Measurements from ENCODE around the gene HCAR2.
A peak's percentile ranks its signal among the peaks of the same experiment; 100 is the strongest.
"Not testable (repeated sequence)": the region's sequence is repeated elsewhere in the genome, so short reads cannot be mapped to it uniquely, and the experiment has no call there.

The HCAR2 gene
- total RNA-seq: 0.06 to 54.4 (median 4.5) reads per million in 17 experiments

DNA sequence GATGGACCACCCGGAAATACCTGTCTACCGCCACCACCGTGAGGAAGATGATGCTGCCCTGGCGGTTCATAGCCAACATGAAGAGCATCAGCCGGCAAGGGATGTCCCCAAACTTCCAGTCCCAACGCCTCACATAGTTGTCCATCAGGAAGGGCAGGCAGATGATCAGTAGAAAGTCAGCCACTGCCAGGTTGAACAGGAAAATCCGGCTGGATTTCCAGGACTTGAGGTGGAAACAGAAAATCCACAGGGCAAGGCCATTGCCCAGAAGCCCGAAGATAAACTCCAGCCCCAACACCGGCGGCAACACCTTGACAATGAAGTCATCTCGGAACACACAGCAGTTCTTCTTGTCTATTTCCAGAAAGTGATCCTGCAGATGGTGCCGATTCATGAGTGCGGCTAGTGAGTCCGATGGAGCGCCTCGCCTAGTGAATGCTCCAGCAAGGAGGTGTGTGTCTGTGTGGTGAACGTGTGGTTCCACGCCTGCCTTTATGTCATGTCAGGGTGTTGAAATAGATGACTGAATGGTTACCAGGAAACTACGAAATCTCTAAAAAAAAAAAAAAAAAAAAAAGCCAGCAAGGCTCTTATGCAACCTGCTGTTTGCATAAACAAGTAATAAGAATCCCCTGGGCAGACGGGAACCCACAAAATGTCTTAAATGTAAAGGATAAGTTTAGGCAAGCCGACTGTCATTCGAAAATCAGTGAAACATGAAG lies at the start of gene HCAR2:
Gene HCAR2 (minus strand): TSS at position 468 of the 722 bp plus-strand sequence. CDS start 74 bp downstream, at position 394.
- peak; percentile 47 to 77 (median 74) for DNase-seq

DNA sequence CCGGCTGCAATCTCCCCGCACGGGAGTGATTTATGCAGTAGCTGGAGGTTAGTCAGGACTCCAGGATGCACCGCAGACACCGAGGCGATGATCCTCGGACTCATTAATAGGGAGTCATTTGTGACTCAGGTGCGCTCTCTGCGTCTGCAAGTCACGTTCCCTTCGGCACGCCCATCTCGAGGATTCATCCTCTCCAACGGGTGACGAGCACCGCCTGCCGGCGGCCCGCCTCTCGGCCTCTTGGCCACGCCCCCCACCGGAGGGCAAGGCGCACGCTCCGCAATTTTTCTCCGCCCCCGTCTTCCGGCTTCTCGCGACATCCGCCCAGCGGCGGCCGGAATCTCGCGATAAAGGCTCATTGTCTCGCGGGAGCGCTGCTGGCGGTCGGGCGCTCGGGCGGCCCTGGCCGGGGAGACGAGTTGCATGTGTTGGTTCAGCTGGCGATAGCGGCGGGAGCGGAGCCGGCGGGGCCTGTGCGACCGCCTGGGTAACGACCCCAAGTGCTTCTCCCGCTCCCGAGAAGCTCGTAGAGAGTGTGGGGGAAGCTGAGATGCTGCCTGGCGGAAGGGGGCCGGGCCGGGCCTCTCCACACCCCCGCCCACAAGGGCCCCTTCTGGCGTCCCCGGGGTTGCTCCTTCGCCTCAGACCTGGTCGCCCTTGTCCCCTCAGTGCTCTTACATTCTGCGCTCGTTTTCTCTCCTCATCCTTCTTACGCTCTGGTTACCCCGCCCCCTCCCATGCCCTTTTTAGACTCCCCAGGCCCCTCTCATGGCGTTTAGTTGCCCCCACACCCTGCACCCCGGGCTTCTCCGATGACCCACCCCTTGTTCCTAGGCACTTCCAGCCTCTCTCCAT lies 49.5 kb upstream of the HCAR2 start, which contains the start of gene DENR:
Gene DENR (plus strand): TSS at position 361 of the 855 bp plus-strand sequence. CDS start 878 bp downstream, outside the sequence.
- DNase-seq: peak; percentile 98 to 99 (median 99)

DNA sequence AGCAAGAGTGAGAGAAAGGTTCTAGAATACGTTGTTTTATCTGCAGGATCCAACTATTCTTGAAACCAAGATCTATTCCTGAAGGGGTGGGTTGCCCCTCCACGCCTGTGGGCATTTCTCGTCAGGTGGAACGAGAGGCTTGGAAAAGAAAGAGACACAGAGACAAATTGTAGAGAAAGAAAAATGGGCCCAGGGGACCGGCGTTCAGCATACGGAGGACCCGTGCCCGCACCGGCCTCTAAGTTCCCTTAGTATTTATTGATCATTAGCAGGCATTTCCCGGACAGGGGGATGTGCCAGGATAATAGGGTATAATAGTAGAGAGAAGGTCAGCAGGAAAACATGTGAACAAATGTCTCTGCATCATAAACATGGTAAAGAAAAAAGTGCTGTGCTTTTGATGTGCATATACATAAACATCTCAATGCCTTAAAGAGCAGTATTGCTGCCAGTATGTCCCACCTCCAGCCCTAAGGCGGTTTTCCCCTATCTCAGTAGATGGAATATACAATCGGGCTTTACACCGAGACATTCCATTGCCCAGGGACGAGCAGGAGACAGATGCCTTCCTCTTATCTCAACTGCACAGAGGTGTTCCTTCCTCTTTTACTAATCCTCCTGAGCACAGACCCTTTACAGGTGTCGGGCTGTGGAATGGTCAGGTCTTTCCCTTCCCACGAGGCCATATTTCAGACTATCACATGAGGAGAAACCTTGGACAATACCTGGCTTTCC lies 47.8 kb upstream of the HCAR2 start:
- DNase-seq: not testable (repeated sequence)

DNA sequence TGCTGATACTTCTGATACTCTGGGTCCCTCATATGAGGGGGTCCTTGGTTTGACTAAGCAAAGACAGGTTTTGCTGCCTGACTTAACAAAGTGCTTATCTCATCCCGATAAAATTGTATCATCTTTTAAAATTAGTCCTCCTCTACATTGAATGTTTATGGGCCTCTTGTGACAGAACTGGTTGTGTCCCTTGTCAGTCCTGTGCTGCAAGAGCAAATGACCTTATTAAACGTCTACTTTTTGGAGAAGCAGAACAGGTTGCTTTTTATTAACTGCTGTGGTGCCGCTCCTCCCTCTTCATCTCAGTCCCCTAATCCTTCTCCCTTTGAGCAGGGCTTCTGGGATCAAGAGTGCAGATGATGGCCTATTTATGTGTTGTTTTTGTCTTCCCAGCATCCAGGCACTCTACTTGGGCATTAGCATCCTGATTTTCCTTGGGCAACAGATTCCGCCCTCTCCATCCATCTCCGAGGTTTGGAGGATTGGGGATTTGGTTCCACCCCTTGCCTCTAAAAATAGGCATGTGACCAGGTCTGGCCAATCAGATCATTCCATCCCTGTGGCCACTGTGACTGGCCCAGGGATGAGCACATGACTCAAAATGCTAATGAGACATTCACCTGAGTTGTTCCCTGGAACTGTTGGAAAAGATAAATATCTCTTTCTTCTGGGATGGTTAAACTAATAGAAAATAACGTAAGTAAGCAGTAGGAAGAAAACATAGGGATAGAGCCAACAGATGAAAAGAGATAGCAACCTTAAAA lies 46.6 kb upstream of the HCAR2 start:
- DNase-seq: no peak

- peak in 3 of 4 experiments; percentile 28 to 60 (median 37) for DNase-seq
These were observed 44.3 kb upstream of the HCAR2 start for GRCh38 chr12:122747224-122748135.

- peak; percentile 81 to 93 (median 90) for DNase-seq
These were observed 40.9 kb upstream of the HCAR2 start for GRCh38 chr12:122743895-122744525.

DNA sequence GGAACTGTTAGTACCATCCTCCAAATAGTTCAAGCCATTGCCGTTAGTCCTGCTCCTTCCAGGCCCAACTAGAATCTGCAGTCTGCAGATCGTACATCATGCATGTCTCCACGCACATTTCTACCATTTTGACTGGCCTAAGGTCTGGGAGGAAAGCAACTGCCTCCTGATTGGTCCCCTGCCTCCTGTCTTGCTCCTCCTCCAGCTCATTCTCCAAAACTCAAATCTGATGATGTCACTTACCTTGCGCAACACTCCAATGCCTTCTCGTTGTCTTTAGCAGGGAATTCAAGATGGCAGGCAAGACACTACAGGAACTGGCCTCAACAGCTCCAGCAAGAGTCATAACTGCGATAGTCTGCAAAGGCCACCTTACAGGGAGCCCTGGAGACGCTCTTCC lies 37.2 kb upstream of the HCAR2 start:
- DNase-seq: peak in 1 of 4 experiments; percentile 17

DNA sequence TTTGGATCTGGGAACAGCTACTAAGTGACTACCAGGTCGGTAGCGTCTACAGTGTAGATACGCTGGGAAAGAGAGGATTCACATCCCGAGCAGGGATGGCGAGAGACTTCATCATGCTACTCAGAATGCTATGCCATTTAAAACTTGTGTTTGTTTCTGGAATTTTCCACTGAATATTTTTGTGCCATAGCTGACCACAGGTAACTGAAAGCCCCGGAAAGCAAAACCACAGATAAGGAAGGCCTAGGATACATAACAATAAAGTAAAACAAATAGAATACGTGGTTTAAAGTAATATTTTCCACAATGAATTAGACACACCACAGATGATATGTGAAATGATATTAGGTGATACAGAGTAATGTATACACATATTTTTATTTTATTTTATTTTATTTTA lies 35.4 kb upstream of the HCAR2 start:
- no peak for DNase-seq

DNA sequence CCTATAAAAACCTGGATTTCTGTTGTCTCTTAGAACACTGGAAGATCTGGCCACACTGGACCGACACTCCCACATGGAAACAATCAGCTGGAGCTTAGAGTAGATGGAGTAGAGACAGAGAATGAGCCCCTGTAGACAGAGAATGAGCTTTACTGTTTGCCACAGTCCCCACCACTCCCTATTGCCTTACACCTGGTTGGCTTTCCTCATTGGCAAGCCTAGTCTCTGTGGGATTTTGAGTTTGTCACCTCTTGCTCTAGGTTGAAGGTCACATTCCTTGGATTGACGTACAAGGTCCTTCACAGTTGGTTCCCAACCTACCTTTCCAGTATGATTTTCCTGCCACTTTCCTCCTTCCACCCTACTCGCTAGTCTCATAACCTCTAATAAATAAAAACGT lies 29.5 kb upstream of the HCAR2 start:
- no peak for DNase-seq

DNA sequence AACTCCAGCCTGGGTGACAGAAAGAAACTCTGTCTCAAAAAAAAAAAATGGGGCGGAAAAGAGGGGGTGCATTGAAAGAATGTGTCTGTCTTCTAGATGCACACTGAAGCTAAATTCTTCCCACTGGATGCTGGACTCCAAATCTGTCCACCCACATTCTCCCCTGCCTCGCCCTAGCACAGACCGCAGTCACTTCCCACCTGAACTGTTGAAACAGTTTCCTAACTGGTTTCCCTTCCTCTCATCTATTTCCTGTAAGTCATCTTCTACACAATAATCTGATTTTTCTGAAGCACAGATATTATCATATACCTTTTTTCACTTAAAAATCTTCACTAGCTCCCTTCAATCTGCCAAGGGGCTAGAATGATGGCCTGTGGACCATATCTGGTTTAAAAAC lies 29.0 kb upstream of the HCAR2 start:
- DNase-seq: peak in 3 of 4 experiments; percentile 45 to 50 (median 46)

GRCh38 chr12:122730215-122731014 lies 27.3 kb upstream of the HCAR2 start, which contains the start of gene HCAR1:
Gene HCAR1, minus strand, starts transcription at chr12:122730844. Its CDS starts 505 bp downstream, at chr12:122730339.
- no peak for DNase-seq

- no peak for DNase-seq
These were observed 26.5 kb upstream of the HCAR2 start for GRCh38 chr12:122729583-122730214.

GRCh38 chr12:122726080-122726558 lies 23.0 kb upstream of the HCAR2 start:
- DNase-seq: peak; percentile 31 to 73 (median 54)

DNA sequence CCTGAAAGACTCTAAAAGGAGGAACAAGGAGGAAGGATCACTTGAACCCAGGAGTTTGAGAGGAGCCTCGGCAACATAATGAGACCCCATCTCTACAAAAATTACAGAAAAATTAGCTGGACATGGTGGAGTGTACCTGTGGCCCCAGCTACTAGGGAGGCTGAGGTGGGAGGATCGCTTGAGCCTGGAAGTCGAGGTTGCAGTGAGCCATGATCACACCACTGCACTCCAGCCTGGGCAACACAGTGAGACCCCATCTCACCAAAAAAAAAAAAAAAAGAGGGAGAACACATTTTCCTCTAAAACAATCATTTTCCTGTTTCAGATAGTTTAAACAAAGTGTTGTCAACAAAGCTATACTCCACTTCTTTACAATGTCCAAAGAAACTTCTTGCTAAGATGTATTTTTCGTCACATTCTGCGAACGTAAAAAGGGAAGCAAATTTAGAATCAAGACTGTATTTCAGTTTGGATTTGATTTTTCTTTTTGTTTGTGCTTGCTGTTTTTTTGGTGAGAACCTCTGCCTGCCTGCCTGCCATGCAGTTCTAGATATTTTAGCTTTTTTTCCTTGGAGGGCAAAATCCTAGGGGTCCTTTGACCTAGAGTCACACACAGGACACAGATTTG lies 22.4 kb upstream of the HCAR2 start:
- no peak for DNase-seq

- DNase-seq: no peak
These were observed 21.6 kb upstream of the HCAR2 start for GRCh38 chr12:122724641-122725243.

DNA sequence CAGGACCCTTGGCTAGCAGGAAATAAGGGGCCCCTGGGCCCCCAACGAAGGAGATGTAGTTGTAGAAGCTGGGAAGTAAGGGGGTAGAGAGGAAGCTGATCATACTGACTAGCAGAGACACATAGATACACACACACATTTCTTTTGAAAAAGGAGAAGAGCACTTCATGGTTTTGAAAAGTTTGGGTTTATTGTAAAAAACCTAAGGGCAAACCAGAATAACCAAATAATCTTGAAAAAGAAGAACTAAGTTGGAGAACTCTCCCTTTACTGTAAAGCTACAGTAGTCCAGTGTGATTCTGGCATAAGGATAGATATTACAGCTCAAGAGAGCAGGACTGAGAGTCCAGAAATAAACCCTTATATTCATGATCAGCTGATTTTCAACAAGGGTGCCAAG lies 19.2 kb upstream of the HCAR2 start:
- DNase-seq: peak; percentile 18 to 73 (median 48)

GRCh38 chr12:122721057-122721545 lies 17.9 kb upstream of the HCAR2 start:
- DNase-seq: no peak

All from suppressor macrophage (primary cell).